ENCODE data around the gene ABL1.
"Not testable (repeated sequence)": the region's sequence is repeated elsewhere in the genome, so short reads cannot be mapped to it uniquely, and the experiment has no call there.

Gene ABL1

GRCh38 chr9:130905125-130905901 lies 70.3 kb downstream of the ABL1 start:
- no peak for TF ChIP-seq CTCF (IDR thresholded peaks at IDR 0.05; ENCODE audit: borderline replicate concordance, control extremely low read depth, extremely low read depth, insufficient read depth, missing control alignments)
- no peak for DNase-seq (ENCODE audit: low spot score)
- in situ Hi-C loops (cut with MboI; ENCODE audit: low sequenced_read_pairs, unreplicated experiment), result no loop called here

- in situ Hi-C loops (cut with MboI; ENCODE audit: low sequenced_read_pairs, unreplicated experiment), result no loop called here
- TF ChIP-seq CTCF (IDR thresholded peaks at IDR 0.05; ENCODE audit: borderline replicate concordance, control extremely low read depth, extremely low read depth, insufficient read depth, missing control alignments), result no peak
- no peak for DNase-seq (ENCODE audit: low spot score)
Observed at GRCh38 chr9:130905902-130906734, 71.1 kb downstream of the ABL1 start.

- TF ChIP-seq CTCF (IDR thresholded peaks at IDR 0.05; ENCODE audit: borderline replicate concordance, control extremely low read depth, extremely low read depth, insufficient read depth, missing control alignments), result no peak
- DNase-seq (ENCODE audit: low spot score), result no peak
- in situ Hi-C loops (cut with MboI; ENCODE audit: low sequenced_read_pairs, unreplicated experiment), result no loop called here
Observed at GRCh38 chr9:130906735-130907416, 71.8 kb downstream of the ABL1 start.

- TF ChIP-seq CTCF (IDR thresholded peaks at IDR 0.05; ENCODE audit: borderline replicate concordance, control extremely low read depth, extremely low read depth, insufficient read depth, missing control alignments), result no peak
- no peak for DNase-seq (ENCODE audit: low spot score)
- in situ Hi-C loops (cut with MboI; ENCODE audit: low sequenced_read_pairs, unreplicated experiment), result no loop called here
Observed at GRCh38 chr9:130908146-130908877, 73.3 kb downstream of the ABL1 start.

- TF ChIP-seq CTCF (IDR thresholded peaks at IDR 0.05; ENCODE audit: borderline replicate concordance, control extremely low read depth, extremely low read depth, insufficient read depth, missing control alignments), result no peak
- in situ Hi-C loops (cut with MboI; ENCODE audit: low sequenced_read_pairs, unreplicated experiment), result no loop called here
- no peak for DNase-seq (ENCODE audit: low spot score)
Observed at GRCh38 chr9:130908878-130909355, 73.9 kb downstream of the ABL1 start.

- in situ Hi-C loops (cut with MboI; ENCODE audit: low sequenced_read_pairs, unreplicated experiment), result not testable (repeated sequence)
Observed at GRCh38 chr9:130910041-130910440, 75.0 kb downstream of the ABL1 start.

GRCh38 chr9:130910670-130911069 lies 75.6 kb downstream of the ABL1 start:
- in situ Hi-C loops (cut with MboI; ENCODE audit: low sequenced_read_pairs, unreplicated experiment), result not testable (repeated sequence)

More at GRCh38 chr9:130910041-130910440, 75.0 kb downstream of the ABL1 start:
- not testable (repeated sequence) for DNase-seq (ENCODE audit: low spot score)

More at GRCh38 chr9:130910670-130911069, 75.6 kb downstream of the ABL1 start:
- DNase-seq (ENCODE audit: low spot score), result not testable (repeated sequence)
